HCT116 (cell line): ENCODE results near the gene MED27. TPM values are rescaled to one million over a fixed set of nuclear protein-coding genes. Genes with fewer than 3 reads are reported as not detected.

Source experiments
- ATAC-seq: fragments of 200-7000 bp; cut with Tn5 transposase; 2 replicates; pipeline ENCODE4 v1.9.1; 2020; ENCODE audit warnings: mild to moderate bottlenecking, moderate library complexity
- BruUV-seq: library from RNA; stranded (reverse); fragments of 400-500 nt; replicated peaks from 2 replicates; lab custom pipeline; 2021; lab: Mats Ljungman, UMichigan
- CTCF ChIA-PET: fragments of 300-600 bp; sonication (Branson Sonifier 250); formaldehyde crosslinking; loops from one replicate; lab custom pipeline; 2021; ENCODE audit warnings: antibody characterized with exemption; lab: Charles Lee
- POLR2A ChIA-PET: fragments of 300-600, 350-600 bp; sonication (Branson Sonifier 250); formaldehyde crosslinking; loops from one replicate; lab custom pipeline; 2021; ENCODE audit warnings: antibody characterized with exemption; lab: Charles Lee
- RAD21 ChIA-PET, 2 experiments: fragments of 300-600 bp; sonication (Branson Sonifier 250); formaldehyde crosslinking; loops; one replicate each; lab custom pipeline; 2023; ENCODE audit warnings: low total read pairs in 2 of 2; ENCODE audit not compliant: uncharacterized antibody in 2 of 2, unreplicated experiment in 2 of 2, low non-redundant PET in 1 of 2; lab: Charles Lee
- DNase-seq: peaks from one replicate; pipeline ENCODE4 v3.0.0-alpha.2; 2010; ENCODE audit warnings: low read depth, low spot score
- H2AFZ ChIP-seq: fragments of 200-600 bp; shearing (Covaris generic), sonication (generic); 2 replicates; pipeline ENCODE4 v1.6.1; 2017; ENCODE audit warnings: low read depth, mixed run types, mixed read lengths, antibody characterized with exemption, low read length; ENCODE audit not compliant: poor library complexity, severe bottlenecking
- H3K27ac ChIP-seq: 2 replicates; pipeline ENCODE4 v1.5.1; 2012; ENCODE audit warnings: low read depth, low read length
- H3K27me3 ChIP-seq: fragments of 200-600 bp; sonication (generic); 2 replicates; pipeline ENCODE4 v1.6.1; 2016; ENCODE audit warnings: mixed run types, low read length, mixed read lengths; ENCODE audit not compliant: insufficient read depth
- H3K36me3 ChIP-seq, 2 experiments: fragments of 200-500 bp in 1 of 2; fragments of 200-600 bp in 1 of 2; sonication (Bioruptor generic) in 1 of 2; sonication (generic) in 1 of 2; 2 replicates each; pipeline versions ENCODE4 v1.5.1 to v1.6.1; 2014 to 2016; ENCODE audit warnings: low read length in 2 of 2, inconsistent platforms in 1 of 2, mixed read lengths in 1 of 2, mixed run types in 1 of 2; ENCODE audit not compliant: insufficient read depth in 2 of 2, control insufficient read depth in 1 of 2
- H3K4me1 ChIP-seq, 2 experiments: fragments of 200-600 bp in 1 of 2; sonication (generic) in 1 of 2; 2 replicates each; pipeline versions ENCODE4 v1.5.1 to v1.6.1; 2012 to 2017; ENCODE audit warnings: low read length in 2 of 2, inconsistent platforms in 1 of 2, mild to moderate bottlenecking in 1 of 2, mixed read lengths in 1 of 2, mixed run types in 1 of 2, moderate library complexity in 1 of 2; ENCODE audit not compliant: insufficient read depth in 2 of 2, control insufficient read depth in 1 of 2
- H3K4me2 ChIP-seq: fragments of 200-600 bp; sonication (generic); 2 replicates; pipeline ENCODE4 v1.6.1; 2017; ENCODE audit warnings: mixed run types, low read length, mixed read lengths
- H3K4me3 ChIP-seq, 2 experiments: fragments of 200-600 bp in 1 of 2; sonication (generic) in 1 of 2; replicated peaks in 1 of 2; 2 replicates each; pipeline ENCODE4 v1.5.1; 2011 to 2016; ENCODE audit warnings: low read length in 2 of 2, control low read depth in 1 of 2, low read depth in 1 of 2, mild to moderate bottlenecking in 1 of 2, mixed read lengths in 1 of 2, mixed run types in 1 of 2
- H3K79me2 ChIP-seq: fragments of 200-600 bp; sonication (generic); 2 replicates; pipeline ENCODE4 v1.6.1; 2017; ENCODE audit warnings: mild to moderate bottlenecking, mixed run types, low read length, moderate library complexity, mixed read lengths; ENCODE audit not compliant: insufficient read depth
- H3K9ac ChIP-seq: fragments of 200-600 bp; sonication (generic); 2 replicates; pipeline ENCODE4 v1.6.1; 2016; ENCODE audit warnings: low read length, mixed read lengths
- H3K9me2 ChIP-seq: fragments of 200-600 bp; sonication (generic), shearing (Covaris generic); 2 replicates; pipeline ENCODE4 v1.6.1; 2017; ENCODE audit warnings: mixed run types, mild to moderate bottlenecking, moderate library complexity; ENCODE audit not compliant: insufficient read depth
- H3K9me3 ChIP-seq, 2 experiments: fragments of 200-500 bp in 1 of 2; fragments of 200-600 bp in 1 of 2; sonication (Bioruptor generic) in 1 of 2; sonication (generic) in 1 of 2; 2 replicates each; pipeline ENCODE4 v1.6.1; 2014 to 2017; ENCODE audit warnings: low read length in 2 of 2, mixed read lengths in 2 of 2, inconsistent platforms in 1 of 2, low read depth in 1 of 2, mild to moderate bottlenecking in 1 of 2, mixed run types in 1 of 2, moderate library complexity in 1 of 2; ENCODE audit not compliant: control insufficient read depth in 1 of 2, insufficient read depth in 1 of 2
- H4K20me1 ChIP-seq: fragments of 200-600 bp; sonication (generic), shearing (Covaris generic); 2 replicates; pipeline ENCODE4 v1.6.1; 2017; ENCODE audit warnings: mixed run types, mild to moderate bottlenecking, moderate library complexity; ENCODE audit not compliant: insufficient read depth
- CBX3 ChIP-seq: IDR thresholded peaks from 2 replicates; pipeline ENCODE4 v1.6.1; 2012; ENCODE audit warnings: low read depth
- EGR1 ChIP-seq: IDR thresholded peaks from 2 replicates; pipeline ENCODE4 v1.6.1; 2012; ENCODE audit warnings: low read depth
- ELF1 ChIP-seq: IDR thresholded peaks from 2 replicates; pipeline ENCODE4 v1.6.1; 2012; ENCODE audit warnings: low read depth, borderline replicate concordance
- EZH2 ChIP-seq: fragments of 200-600 bp; sonication (generic); IDR thresholded peaks from 2 replicates; pipeline ENCODE4 v1.6.1; 2017; ENCODE audit warnings: antibody characterized with exemption, mixed run types
- JUND ChIP-seq: IDR thresholded peaks from 2 replicates; pipeline ENCODE4 v1.6.1; 2012
- POLR2A ChIP-seq: IDR thresholded peaks from 2 replicates; pipeline ENCODE4 v1.7.0; 2011; ENCODE audit warnings: borderline replicate concordance; ENCODE audit not compliant: insufficient read depth, insufficient read length; ENCODE audit errors: extremely low read depth
- POLR2AphosphoS5 ChIP-seq: IDR thresholded peaks from 2 replicates; pipeline ENCODE4 v1.6.1; 2011; ENCODE audit warnings: mild to moderate bottlenecking, low read depth, low read length, moderate library complexity
- SP1 ChIP-seq: IDR thresholded peaks from 2 replicates; pipeline ENCODE4 v1.6.1; 2012; ENCODE audit warnings: low read depth
- YY1 ChIP-seq: IDR thresholded peaks from 2 replicates; pipeline ENCODE4 v1.6.1; 2011; ENCODE audit warnings: low read length, low read depth, moderate library complexity, mild to moderate bottlenecking; ENCODE audit not compliant: insufficient replicate concordance; ENCODE audit errors: extremely low read depth
- ZFX ChIP-seq: fragments of 450-650 bp; IDR thresholded peaks from 2 replicates; pipeline ENCODE4 v1.6.1; 2017
- intact Hi-C: fragments of 100-400 bp; cut with micrococcal nuclease; formaldehyde crosslinking; loops from 2 replicates; pipeline ENCODE4 v1.10.0; 2022
- total RNA-seq: library from RNA; stranded (reverse); gene quantifications from one replicate; pipeline ENCODE4 v1.2.1, GENCODE V29; 2021; ENCODE audit not compliant: unreplicated experiment
- TF ChIP-seq, protein P1 (sequence below): IDR thresholded peaks from 2 replicates; pipeline ENCODE4 v1.6.1; 2011; ENCODE audit warnings: mild to moderate bottlenecking, low read length, moderate library complexity; ENCODE audit not compliant: insufficient replicate concordance; ENCODE audit errors: extremely low read depth

MED27 gene
- total RNA-seq, 1 experiment from 2014 or later: 26.9 TPM

DNA sequence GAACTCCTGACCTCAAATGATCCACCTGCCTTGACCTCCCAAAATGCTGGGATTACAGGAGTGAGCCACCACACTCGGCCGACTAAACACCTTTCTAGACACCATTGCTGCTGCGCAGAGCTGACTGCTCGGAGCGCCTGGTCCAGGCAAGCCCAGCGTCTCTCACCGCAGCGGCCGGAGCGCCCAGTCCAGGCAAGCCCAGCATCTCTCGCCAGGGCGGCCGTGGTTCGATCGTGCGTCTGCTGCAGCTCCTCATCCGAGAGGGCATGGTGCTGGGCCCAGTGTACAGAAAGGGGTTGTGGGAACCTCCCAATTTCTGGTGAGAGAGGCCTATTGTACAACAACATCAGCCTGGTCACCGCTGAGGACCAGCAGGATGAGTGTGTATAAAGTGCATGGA lies 230.3 kb downstream of the MED27 start:
- no peaks in the 10 kb centered on the region for H3K9me2 ChIP-seq
- POLR2A ChIA-PET: no interaction called here

DNA sequence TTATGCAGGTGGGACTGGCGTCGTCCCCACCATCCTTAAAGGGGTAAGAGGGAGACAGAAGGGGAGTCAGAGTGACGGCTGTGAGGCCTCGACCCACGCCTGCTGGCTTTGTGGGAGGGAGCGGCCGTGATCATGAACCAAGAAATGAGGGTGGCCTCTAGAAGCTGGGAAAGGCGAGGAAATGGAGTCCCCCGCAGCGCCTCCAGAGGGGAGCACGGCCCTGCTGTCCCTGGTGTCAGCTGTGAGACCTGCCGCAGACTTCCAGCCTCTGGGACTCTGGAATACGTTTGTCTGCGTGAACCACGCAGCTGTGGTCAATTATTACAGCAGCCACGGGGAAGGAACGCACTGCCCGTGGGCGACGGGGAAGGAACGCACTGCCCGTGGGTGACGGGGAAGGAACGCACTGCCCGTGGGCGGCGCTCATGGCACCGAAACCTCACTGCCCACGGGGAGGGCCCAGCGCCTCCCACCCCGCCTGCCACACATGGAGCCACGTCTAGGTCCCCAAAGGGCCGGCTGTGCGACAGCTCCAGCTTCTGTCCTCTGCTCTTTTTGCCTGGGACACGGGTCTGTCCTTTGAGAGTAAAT lies 231.0 kb downstream of the MED27 start:
- Histone ChIP-seq H3K79me2 (no peaks in the 10 kb centered on the region), H3K27ac (no peak overlapping the region), H3K4me3 (no peak overlapping the region), H3K4me1 (no peaks in the 10 kb centered on the region), H4K20me1 (no peaks in the 10 kb centered on the region), H3K9ac (no peak overlapping the region), H3K36me3 (no peaks in the 10 kb centered on the region), H2AFZ (no peak overlapping the region), H3K9me3 (no peaks in the 10 kb centered on the region), H3K9me2 (no peaks in the 10 kb centered on the region), H3K27me3 (no peaks in the 10 kb centered on the region), H3K4me2 (no peak overlapping the region)
- ChIA-PET RAD21 (no interaction called here), POLR2A (no interaction called here), CTCF (no interaction called here)
- no TSS peak for BruUV-seq
- ATAC-seq (no peak), DNase-seq (no peak)
- intact Hi-C loops: no loop called here
- TF ChIP-seq JUND (no peak), YY1 (no peak)

More for the DNA sequence above, 230.3 kb downstream of the MED27 start:
- RAD21 ChIA-PET: no interaction called here
- no TSS peak for BruUV-seq
- no peak overlapping the region for H3K4me3 ChIP-seq
- no peak overlapping the region for H3K9ac ChIP-seq
- intact Hi-C loops: no loop called here
- no peaks in the 10 kb centered on the region for H3K4me1 ChIP-seq
- no peaks in the 10 kb centered on the region for H3K27me3 ChIP-seq
- no peak overlapping the region for H3K4me2 ChIP-seq
- no peak for ATAC-seq
- CTCF ChIA-PET: no interaction called here
- TF ChIP-seq CBX3 (no peak), EZH2 (no peak), JUND (no peak), ZFX (no peak), EGR1 (no peak), POLR2AphosphoS5 (no peak), POLR2A (no peak), ELF1 (no peak), SP1 (no peak)
- TF ChIP-seq, protein P1, sequence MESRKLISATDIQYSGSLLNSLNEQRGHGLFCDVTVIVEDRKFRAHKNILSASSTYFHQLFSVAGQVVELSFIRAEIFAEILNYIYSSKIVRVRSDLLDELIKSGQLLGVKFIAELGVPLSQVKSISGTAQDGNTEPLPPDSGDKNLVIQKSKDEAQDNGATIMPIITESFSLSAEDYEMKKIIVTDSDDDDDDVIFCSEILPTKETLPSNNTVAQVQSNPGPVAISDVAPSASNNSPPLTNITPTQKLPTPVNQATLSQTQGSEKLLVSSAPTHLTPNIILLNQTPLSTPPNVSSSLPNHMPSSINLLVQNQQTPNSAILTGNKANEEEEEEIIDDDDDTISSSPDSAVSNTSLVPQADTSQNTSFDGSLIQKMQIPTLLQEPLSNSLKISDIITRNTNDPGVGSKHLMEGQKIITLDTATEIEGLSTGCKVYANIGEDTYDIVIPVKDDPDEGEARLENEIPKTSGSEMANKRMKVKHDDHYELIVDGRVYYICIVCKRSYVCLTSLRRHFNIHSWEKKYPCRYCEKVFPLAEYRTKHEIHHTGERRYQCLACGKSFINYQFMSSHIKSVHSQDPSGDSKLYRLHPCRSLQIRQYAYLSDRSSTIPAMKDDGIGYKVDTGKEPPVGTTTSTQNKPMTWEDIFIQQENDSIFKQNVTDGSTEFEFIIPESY: no peak
- TF ChIP-seq, all 23 proteins: peak for 0
- H3K27ac ChIP-seq: no peak overlapping the region
- no peak overlapping the region for H2AFZ ChIP-seq
- H3K79me2 ChIP-seq: no peaks in the 10 kb centered on the region
- H3K36me3 ChIP-seq: no peaks in the 10 kb centered on the region
- H3K9me3 ChIP-seq: no peaks in the 10 kb centered on the region
- no peak for DNase-seq
- no peaks in the 10 kb centered on the region for H4K20me1 ChIP-seq
